MCF 10A (cell line): ENCODE results near the gene SPATS2L. TPM values are rescaled to one million over a fixed set of nuclear protein-coding genes. Genes with fewer than 3 reads are reported as not detected.
A peak's percentile ranks its signal among the peaks of the same experiment; 100 is the strongest.

Experiments
- BruUV-seq: library from RNA; stranded (reverse); fragments of 400-500 nt; replicated peaks from 2 replicates; lab custom pipeline; 2021; lab: Mats Ljungman, UMichigan
- CTCF ChIA-PET: fragments of 300-600 bp; sonication (Branson Sonifier 250); formaldehyde crosslinking; extraction: SDS; loops from one replicate; lab custom pipeline; 2021; ENCODE audit warnings: antibody characterized with exemption, inconsistent platforms; lab: Yijun Ruan, JAX
- POLR2A ChIA-PET: fragments of 300-600, 350-650 bp; sonication (Branson Sonifier 250); formaldehyde crosslinking; extraction: SDS; loops from one replicate; lab custom pipeline; 2020; ENCODE audit warnings: antibody characterized with exemption, inconsistent platforms; lab: Yijun Ruan, JAX
- DNase-seq: peaks from one replicate; pipeline ENCODE4 v3.0.0-alpha.2; 2018; ENCODE audit not compliant: unreplicated experiment
- H3K27ac Mint-ChIP-seq: one replicate; pipeline ENCODE4 v1.8.0; 2022; ENCODE audit warnings: mild to moderate bottlenecking, low read depth, mixed read lengths; ENCODE audit not compliant: unreplicated experiment
- H3K27me3 Mint-ChIP-seq: one replicate; pipeline ENCODE4 v1.8.0; 2022; ENCODE audit warnings: mixed read lengths; ENCODE audit not compliant: insufficient read depth, unreplicated experiment
- H3K36me3 Mint-ChIP-seq: one replicate; pipeline ENCODE4 v1.8.0; 2022; ENCODE audit warnings: mild to moderate bottlenecking, moderate library complexity, mixed read lengths; ENCODE audit not compliant: insufficient read depth, unreplicated experiment
- H3K4me1 Mint-ChIP-seq: one replicate; pipeline ENCODE4 v1.8.0; 2022; ENCODE audit warnings: mixed read lengths; ENCODE audit not compliant: insufficient read depth, unreplicated experiment
- H3K4me3 Mint-ChIP-seq: one replicate; pipeline ENCODE4 v1.8.0; 2022; ENCODE audit warnings: mild to moderate bottlenecking, moderate library complexity, mixed read lengths; ENCODE audit not compliant: unreplicated experiment
- H3K9me3 Mint-ChIP-seq: one replicate; pipeline ENCODE4 v1.8.0; 2022; ENCODE audit warnings: mixed read lengths; ENCODE audit not compliant: unreplicated experiment
- CTCF ChIP-seq: fragments of 200-600 bp; IDR thresholded peaks from one replicate; pipeline ENCODE4 v1.8.0; 2022; ENCODE audit warnings: antibody characterized with exemption, mild to moderate bottlenecking; ENCODE audit not compliant: unreplicated experiment
- intact Hi-C: fragments of 100-400 bp; cut with micrococcal nuclease; formaldehyde crosslinking; loops from 2 replicates; pipeline ENCODE4 v1.14.1; 2022
- total RNA-seq: library from RNA; stranded (reverse); gene quantifications from 2 replicates; pipeline ENCODE4 v1.2.3, GENCODE V29; 2022

Gene SPATS2L
- total RNA-seq, 1 experiment from 2014 or later = 68.3 TPM

- ChIA-PET POLR2A (interaction anchor here (0.7 to 3.5 kb wide), 15 partner anchors 13 to 328 kb away, joined by 3 to 31 read pairs (median 5); no protein-coding TSS in a partner anchor), CTCF (interaction anchor here (1.2 to 2.3 kb wide), 3 partner anchors 13 to 39 kb away, joined by 3 to 9 read pairs (median 4); no protein-coding TSS in a partner anchor)
- Mint-ChIP-seq H3K9me3 (no peaks in the 10 kb centered on the region), H3K27me3 (no peaks in the 10 kb centered on the region), H3K4me3 (no peak overlapping the region), H3K36me3 (no peaks in the 10 kb centered on the region), H3K27ac (peak overlapping the region; percentile 74), H3K4me1 (peaks cover 35% of the 10 kb centered on the region)
- intact Hi-C loops = no loop called here
- no peak for DNase-seq
- TF ChIP-seq CTCF = no peak
- BruUV-seq = TSS peak; percentile 90
These were observed 4.3 kb upstream of the SPATS2L start for GRCh38 chr2:200301953-200302858.

GRCh38 chr2:200302940-200303727 is 3.4 kb upstream of the SPATS2L start:
- Mint-ChIP-seq H3K4me3 (no peak overlapping the region), H3K27ac (peak overlapping the region; percentile 74), H3K9me3 (no peaks in the 10 kb centered on the region), H3K4me1 (peaks cover 38% of the 10 kb centered on the region), H3K36me3 (no peaks in the 10 kb centered on the region), H3K27me3 (no peaks in the 10 kb centered on the region)
- no peak for TF ChIP-seq CTCF
- POLR2A ChIA-PET = interaction anchor here (0.7 to 2.6 kb wide), 4 partner anchors 17 to 259 kb away, joined by 3 to 14 read pairs (median 4); no protein-coding TSS in a partner anchor
- peak; percentile 91 for DNase-seq
- CTCF ChIA-PET = interaction anchor here (0.7 to 1.0 kb wide), 2 partner anchors 72 to 957 kb away, joined by 3 read pairs; partner anchors contain the start of gene CASP8
- no TSS peak for BruUV-seq
- intact Hi-C loops = no loop called here

- no peak for TF ChIP-seq CTCF
- no peaks in the 10 kb centered on the region for H3K36me3 Mint-ChIP-seq
- H3K27ac Mint-ChIP-seq = peak overlapping the region; percentile 94
- H3K4me3 Mint-ChIP-seq = peak overlapping the region; percentile 99
- CTCF ChIA-PET = interaction anchor here (0.7 to 3.3 kb wide), 12 partner anchors 17 to 332 kb away, joined by 3 to 17 read pairs (median 3); no protein-coding TSS in a partner anchor
- no peak for DNase-seq
- no TSS peak for BruUV-seq
- no peaks in the 10 kb centered on the region for H3K9me3 Mint-ChIP-seq
- intact Hi-C loops = loop anchor here (5.0 kb wide), 4 partner anchors 67 to 177 kb away; no protein-coding TSS in a partner anchor
- POLR2A ChIA-PET = interaction anchor here (0.6 to 2.3 kb wide), 18 partner anchors 9 to 1864 kb away, joined by 3 to 14 read pairs (median 4); partner anchors contain the start of gene TYW5
- H3K4me1 Mint-ChIP-seq = peaks cover 48% of the 10 kb centered on the region
- H3K27me3 Mint-ChIP-seq = no peaks in the 10 kb centered on the region
These were observed 697 bp upstream of the SPATS2L start for GRCh38 chr2:200305797-200306195.
